ENCODE results near the gene BRCA2.

The BRCA2 gene

GRCh38 chr13:32384702-32385101 lies 69.4 kb downstream of the BRCA2 start:
- no peak for DNase-seq

GRCh38 chr13:32385410-32385809 lies 70.1 kb downstream of the BRCA2 start:
- DNase-seq: no peak

GRCh38 chr13:32390048-32390447 lies 74.7 kb downstream of the BRCA2 start:
- DNase-seq: no peak

- no peak for DNase-seq
Measured at GRCh38 chr13:32390484-32390883, 75.2 kb downstream of the BRCA2 start.

GRCh38 chr13:32391101-32391619 lies 75.9 kb downstream of the BRCA2 start:
- no peak for DNase-seq

GRCh38 chr13:32403108-32403507 lies 87.8 kb downstream of the BRCA2 start:
- DNase-seq: no peak

- DNase-seq: no peak
Measured at GRCh38 chr13:32407854-32408253, 92.5 kb downstream of the BRCA2 start.

GRCh38 chr13:32408296-32409000 lies 93.1 kb downstream of the BRCA2 start:
- no peak for DNase-seq

GRCh38 chr13:32409001-32409313 lies 93.6 kb downstream of the BRCA2 start:
- DNase-seq: no peak

GRCh38 chr13:32409561-32410421 lies 94.5 kb downstream of the BRCA2 start:
- no peak for DNase-seq

- no peak for DNase-seq
Measured at GRCh38 chr13:32413284-32413683, 98.0 kb downstream of the BRCA2 start.

GRCh38 chr13:32414580-32414979 lies 99.3 kb downstream of the BRCA2 start:
- DNase-seq: no peak

GRCh38 chr13:32415019-32415418 lies 99.7 kb downstream of the BRCA2 start:
- no peak for DNase-seq

- DNase-seq: no peak
Measured at GRCh38 chr13:32417995-32418394, 102.7 kb downstream of the BRCA2 start.

- no peak for DNase-seq
Measured at GRCh38 chr13:32419862-32420261, 104.6 kb downstream of the BRCA2 start.

- no peak for DNase-seq
Measured at GRCh38 chr13:32423592-32423991, 108.3 kb downstream of the BRCA2 start.

- no peak for DNase-seq
Measured at GRCh38 chr13:32425158-32425557, 109.8 kb downstream of the BRCA2 start.

GRCh38 chr13:32426191-32426989 lies 111.1 kb downstream of the BRCA2 start:
- DNase-seq: no peak

GRCh38 chr13:32426990-32427851 lies 111.9 kb downstream of the BRCA2 start:
- no peak for DNase-seq

- DNase-seq: no peak
Measured at GRCh38 chr13:32427852-32428580, 112.7 kb downstream of the BRCA2 start, which contains the start of gene N4BP2L1. N4BP2L1 (minus strand) TSS chr13:32428130; CDS start chr13:32428082, 48 bp downstream.

Measured in NCI-H1048 (cell line).